ENCODE measurements around the gene TACO1. TPM values are rescaled to one million over a fixed set of nuclear protein-coding genes. Genes with fewer than 3 reads are reported as not detected.

The TACO1 gene
- total RNA-seq, 6 donors from 2014 or later: 6.3 to 17.5 (median 13.5) TPM

GRCh38 chr17:63558441-63558840, 42.3 kb upstream of the TACO1 start:
- Histone ChIP-seq H3K4me3 (no peak overlapping the region), H3K4me1 (peaks cover 19 to 42% (median 30%) of the 10 kb centered on the region in 4 donors), H3K27me3 (no peaks in the 10 kb centered on the region), H3K27ac (no peak overlapping the region), H3K9me3 (no peaks in the 10 kb centered on the region), H3K36me3 (no peaks in the 10 kb centered on the region)
- no peak for ATAC-seq (ENCODE audit: low FRiP score in 2 of 2)
- 92 to 96% methylated on average over 3 of the region's 3 CpGs for WGBS, 2 donors
- TF ChIP-seq EP300 (IDR thresholded peaks at IDR 0.05): no peak
- TF ChIP-seq CTCF (IDR thresholded peaks at IDR 0.05): no peak
- no peak for TF ChIP-seq POLR2A (IDR thresholded peaks at IDR 0.05)
- TF ChIP-seq POLR2AphosphoS5 (IDR thresholded peaks at IDR 0.05): no peak
- DNase-seq: no peak

- TF ChIP-seq CTCF (IDR thresholded peaks at IDR 0.05) (no peak), POLR2AphosphoS5 (IDR thresholded peaks at IDR 0.05) (no peak), POLR2A (IDR thresholded peaks at IDR 0.05) (no peak), EP300 (IDR thresholded peaks at IDR 0.05) (no peak)
- H3K9me3 ChIP-seq: no peaks in the 10 kb centered on the region
Measured at GRCh38 chr17:63561819-63562218, 38.9 kb upstream of the TACO1 start.

GRCh38 chr17:63563339-63563738, 37.4 kb upstream of the TACO1 start:
- no peak for DNase-seq
- H3K36me3 ChIP-seq: no peaks in the 10 kb centered on the region
- 100% methylated on average over 2 of the region's 2 CpGs for WGBS, 2 donors
- ATAC-seq (ENCODE audit: low FRiP score in 2 of 2): no peak
- TF ChIP-seq EP300 (IDR thresholded peaks at IDR 0.05) (no peak), POLR2A (IDR thresholded peaks at IDR 0.05) (no peak), CTCF (IDR thresholded peaks at IDR 0.05) (no peak), POLR2AphosphoS5 (IDR thresholded peaks at IDR 0.05) (no peak)
- no peaks in the 10 kb centered on the region for H3K9me3 ChIP-seq
- H3K4me1 ChIP-seq: peaks cover 0 to 19% (median 13%) of the 10 kb centered on the region in 4 donors
- no peak overlapping the region for H3K4me3 ChIP-seq
- H3K27ac ChIP-seq: no peak overlapping the region
- no peaks in the 10 kb centered on the region for H3K27me3 ChIP-seq

More at GRCh38 chr17:63561819-63562218, 38.9 kb upstream of the TACO1 start:
- H3K4me1 ChIP-seq: peaks cover 0 to 19% (median 14%) of the 10 kb centered on the region in 4 donors
- H3K36me3 ChIP-seq: no peaks in the 10 kb centered on the region
- H3K27ac ChIP-seq: no peak overlapping the region
- no peak overlapping the region for H3K4me3 ChIP-seq
- no peaks in the 10 kb centered on the region for H3K27me3 ChIP-seq
- ATAC-seq (ENCODE audit: low FRiP score in 2 of 2) (no peak), DNase-seq (no peak)

- TF ChIP-seq POLR2AphosphoS5 (IDR thresholded peaks at IDR 0.05) (no peak), POLR2A (IDR thresholded peaks at IDR 0.05) (no peak), EP300 (IDR thresholded peaks at IDR 0.05) (no peak), CTCF (IDR thresholded peaks at IDR 0.05) (no peak)
- WGBS, 2 donors: 91 to 95% methylated on average over 5 of the region's 5 CpGs
- Histone ChIP-seq H3K27ac (no peak overlapping the region), H3K27me3 (no peaks in the 10 kb centered on the region), H3K4me1 (peaks cover 0 to 19% (median 10%) of the 10 kb centered on the region in 4 donors), H3K9me3 (no peaks in the 10 kb centered on the region), H3K36me3 (no peaks in the 10 kb centered on the region), H3K4me3 (no peak overlapping the region)
- DNase-seq: no peak
- ATAC-seq (ENCODE audit: low FRiP score in 2 of 2): peak in 1 of 2 donors; percentile 19
Measured at GRCh38 chr17:63564562-63564961, 36.1 kb upstream of the TACO1 start.

- no peak for TF ChIP-seq EP300 (IDR thresholded peaks at IDR 0.05)
- no peak for TF ChIP-seq CTCF (IDR thresholded peaks at IDR 0.05)
- no peak for TF ChIP-seq POLR2AphosphoS5 (IDR thresholded peaks at IDR 0.05)
- 89 to 91% methylated on average over 1 of the region's 1 CpG for WGBS, 2 donors
- peaks cover 0 to 18% (median 5%) of the 10 kb centered on the region in 4 donors for H3K4me1 ChIP-seq
Measured at GRCh38 chr17:63567229-63567628, 33.5 kb upstream of the TACO1 start.

More at GRCh38 chr17:63567229-63567628, 33.5 kb upstream of the TACO1 start:
- H3K9me3 ChIP-seq: no peaks in the 10 kb centered on the region
- no peak overlapping the region for H3K4me3 ChIP-seq
- no peaks in the 10 kb centered on the region for H3K27me3 ChIP-seq
- no peak overlapping the region for H3K27ac ChIP-seq
- no peak for DNase-seq
- no peaks in the 10 kb centered on the region for H3K36me3 ChIP-seq
- no peak for ATAC-seq (ENCODE audit: low FRiP score in 2 of 2)
